HG03139 (cell line): Measurements from ENCODE around the gene ARMC9.

Experiments used
- ATAC-seq: cut with Tn5 transposase; IDR thresholded peaks from one replicate; pipeline ENCODE4 v1.9.1; 2021; ENCODE audit not compliant: unreplicated experiment

The ARMC9 gene

DNA sequence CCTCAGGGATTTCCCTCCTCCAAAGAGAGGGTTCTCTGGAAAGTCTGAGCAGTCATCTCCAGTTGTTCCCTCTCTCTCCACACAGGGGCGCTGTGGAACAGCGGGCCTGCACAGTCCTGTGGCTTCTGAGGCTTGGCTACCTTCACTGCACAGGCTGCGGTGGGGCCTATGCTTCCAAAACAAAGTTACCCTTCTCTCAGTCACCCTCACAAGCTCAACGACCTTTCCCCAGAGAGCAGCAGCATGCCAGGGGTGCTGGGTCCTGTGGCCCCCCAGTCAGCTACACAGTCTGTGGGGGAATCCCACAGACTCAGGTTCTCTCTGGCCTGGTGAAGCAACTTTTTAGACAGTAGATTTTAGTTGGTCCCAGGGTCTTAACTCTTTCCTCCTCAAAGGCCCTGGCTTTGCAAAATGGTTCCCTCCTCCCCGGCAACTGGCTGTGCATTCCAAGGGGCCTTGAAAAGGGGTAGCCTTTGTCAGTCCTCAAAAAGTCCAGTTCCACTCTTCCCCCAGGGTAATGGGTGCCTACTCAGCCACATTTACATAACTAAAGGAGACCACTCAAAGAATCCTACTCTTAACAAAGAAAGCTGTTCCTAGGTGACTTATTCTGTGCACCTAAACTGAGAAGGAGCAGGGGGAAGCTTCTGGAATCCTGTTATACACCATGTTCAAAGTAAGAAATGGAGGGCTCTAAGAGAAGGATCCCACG lies 212.0 kb downstream of the ARMC9 start:
- ATAC-seq: no peak

DNA sequence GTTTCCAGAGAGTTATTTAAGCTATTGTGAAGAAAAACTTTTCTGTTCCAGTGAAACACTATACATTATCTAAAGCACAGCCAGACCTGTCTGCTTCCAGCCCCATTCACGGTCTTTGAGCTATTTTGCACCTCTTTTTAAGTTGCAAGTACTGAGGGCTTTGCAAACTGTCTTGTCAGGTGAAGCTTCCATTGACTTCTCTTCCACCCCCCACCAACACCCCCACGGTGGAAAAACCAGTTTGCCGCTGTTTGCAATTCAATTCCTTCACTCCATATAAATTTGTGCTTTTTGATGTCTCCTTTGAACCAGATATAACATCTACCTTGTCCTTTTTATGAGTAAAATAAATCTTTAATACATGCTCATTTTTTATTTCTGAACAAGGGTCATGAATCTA lies 212.8 kb downstream of the ARMC9 start:
- no peak for ATAC-seq

DNA sequence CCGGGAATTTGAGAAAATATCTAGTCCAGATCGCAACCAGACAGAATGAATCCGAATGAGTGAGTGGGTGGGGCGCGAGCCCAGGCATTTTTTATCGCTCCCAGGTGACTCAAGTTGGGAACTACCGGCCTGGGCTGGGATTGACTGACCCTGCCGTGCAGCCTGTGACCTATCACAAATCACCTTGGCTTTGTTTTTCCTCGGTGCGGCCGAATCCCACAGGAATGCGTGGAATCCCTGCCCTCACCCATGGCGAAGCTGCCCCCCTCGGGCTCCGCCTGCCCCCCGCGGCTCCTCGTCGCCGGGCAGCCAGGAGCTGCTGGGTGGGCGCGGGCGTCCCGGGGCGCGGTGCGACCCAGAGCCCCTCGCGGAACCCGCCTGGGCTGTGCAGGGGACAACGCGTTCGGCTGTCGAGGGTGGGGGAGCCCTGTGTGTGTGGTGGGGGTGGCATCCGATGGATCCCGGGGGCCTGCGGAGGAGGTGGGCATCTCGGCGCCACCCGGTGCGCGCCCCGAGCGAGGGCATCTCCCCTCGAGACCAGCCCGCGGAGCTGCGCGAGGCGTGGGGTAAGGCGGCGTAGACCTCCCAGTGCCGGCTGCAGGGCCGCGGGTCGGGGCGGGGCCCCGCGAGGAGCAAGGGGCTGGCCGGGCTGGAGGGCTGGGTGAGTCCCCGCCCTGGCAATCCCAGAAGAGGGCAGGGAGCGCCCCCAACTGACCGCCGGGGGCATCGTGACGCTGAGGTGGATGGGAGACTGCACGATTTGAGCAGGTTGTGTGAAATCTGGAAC lies 213.6 kb downstream of the ARMC9 start:
- ATAC-seq: peak; percentile 94

DNA sequence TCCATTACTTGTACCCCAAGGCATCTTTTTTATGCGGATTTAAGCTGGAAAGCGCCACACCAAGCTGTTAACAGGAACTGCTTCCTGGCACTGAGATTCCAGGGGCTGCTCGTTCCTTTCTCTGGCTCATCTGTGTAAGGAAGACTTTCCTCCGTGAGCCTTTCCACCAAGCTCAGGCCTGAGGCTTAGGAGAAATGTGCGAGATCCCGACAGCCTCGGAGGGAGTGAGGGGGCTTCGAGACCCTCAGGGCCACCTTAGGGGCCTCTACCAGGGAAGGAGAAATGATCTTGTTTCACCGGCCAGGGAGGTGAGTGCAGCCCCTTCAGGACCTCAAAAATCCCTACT lies 214.2 kb downstream of the ARMC9 start:
- no peak for ATAC-seq

DNA sequence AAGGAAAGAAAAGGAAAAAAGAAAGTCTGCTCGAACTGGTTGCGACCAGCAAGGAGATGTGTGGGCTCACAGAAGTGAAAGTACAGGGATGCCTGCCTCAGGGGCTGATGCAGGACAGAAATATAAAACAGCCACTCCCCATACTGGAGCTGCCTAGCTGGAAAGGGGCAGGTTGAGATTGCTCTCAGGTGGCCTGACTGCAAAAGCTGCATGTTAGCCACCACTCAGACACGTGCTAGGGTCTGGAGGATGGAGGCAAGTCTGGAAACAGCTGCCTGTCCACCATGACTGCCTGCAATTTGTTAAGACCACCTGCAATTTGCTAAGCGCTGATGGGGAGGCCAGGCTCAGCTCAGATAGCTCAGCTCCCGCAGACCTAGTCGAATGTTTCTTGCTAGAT lies 215.0 kb downstream of the ARMC9 start:
- no peak for ATAC-seq

DNA sequence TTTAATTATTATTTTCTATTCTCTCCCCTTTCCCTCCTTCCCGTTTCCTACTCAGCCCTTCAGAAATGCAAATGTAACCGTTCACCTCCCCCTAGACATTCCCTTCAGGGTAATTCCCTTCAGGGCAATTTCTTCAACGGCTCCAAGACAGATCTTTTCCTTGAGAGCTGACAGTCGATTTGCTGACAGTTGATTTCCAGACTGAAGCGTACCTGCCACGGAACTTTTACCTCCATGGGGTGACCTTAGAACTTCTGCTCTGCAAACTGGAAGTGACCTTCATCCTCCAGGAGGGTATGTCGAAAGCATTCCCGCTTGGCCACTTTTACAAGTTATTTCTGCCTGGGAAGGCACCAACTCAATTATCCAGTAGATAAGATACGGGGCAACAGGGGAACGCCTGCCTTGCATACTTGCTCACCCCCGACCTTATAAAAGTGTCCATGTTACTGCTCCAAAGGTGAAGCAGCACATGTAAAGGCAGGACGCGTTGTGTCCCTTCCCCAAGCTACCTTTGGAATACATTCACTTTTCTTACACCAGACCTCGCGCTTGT lies 215.6 kb downstream of the ARMC9 start:
- ATAC-seq: no peak

DNA sequence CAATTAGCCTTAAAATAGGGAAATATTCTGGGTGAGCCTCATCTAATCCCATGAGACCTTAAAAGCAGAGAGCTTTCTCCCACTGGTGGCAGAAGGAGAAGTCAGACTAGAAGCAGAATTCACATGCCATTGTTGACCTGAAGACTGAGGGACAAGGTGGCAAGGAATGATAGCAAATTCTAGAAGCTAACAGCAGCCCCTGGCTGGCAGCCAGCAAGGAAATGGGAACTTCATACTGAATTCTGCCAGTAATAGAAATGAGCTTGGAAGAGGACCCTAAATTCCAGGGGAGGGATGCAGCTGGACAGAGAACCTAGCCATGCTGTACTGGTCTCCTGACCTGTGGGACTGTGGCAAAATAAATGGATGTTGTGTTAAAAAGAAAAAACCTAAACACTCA lies 216.6 kb downstream of the ARMC9 start:
- ATAC-seq: no peak

DNA sequence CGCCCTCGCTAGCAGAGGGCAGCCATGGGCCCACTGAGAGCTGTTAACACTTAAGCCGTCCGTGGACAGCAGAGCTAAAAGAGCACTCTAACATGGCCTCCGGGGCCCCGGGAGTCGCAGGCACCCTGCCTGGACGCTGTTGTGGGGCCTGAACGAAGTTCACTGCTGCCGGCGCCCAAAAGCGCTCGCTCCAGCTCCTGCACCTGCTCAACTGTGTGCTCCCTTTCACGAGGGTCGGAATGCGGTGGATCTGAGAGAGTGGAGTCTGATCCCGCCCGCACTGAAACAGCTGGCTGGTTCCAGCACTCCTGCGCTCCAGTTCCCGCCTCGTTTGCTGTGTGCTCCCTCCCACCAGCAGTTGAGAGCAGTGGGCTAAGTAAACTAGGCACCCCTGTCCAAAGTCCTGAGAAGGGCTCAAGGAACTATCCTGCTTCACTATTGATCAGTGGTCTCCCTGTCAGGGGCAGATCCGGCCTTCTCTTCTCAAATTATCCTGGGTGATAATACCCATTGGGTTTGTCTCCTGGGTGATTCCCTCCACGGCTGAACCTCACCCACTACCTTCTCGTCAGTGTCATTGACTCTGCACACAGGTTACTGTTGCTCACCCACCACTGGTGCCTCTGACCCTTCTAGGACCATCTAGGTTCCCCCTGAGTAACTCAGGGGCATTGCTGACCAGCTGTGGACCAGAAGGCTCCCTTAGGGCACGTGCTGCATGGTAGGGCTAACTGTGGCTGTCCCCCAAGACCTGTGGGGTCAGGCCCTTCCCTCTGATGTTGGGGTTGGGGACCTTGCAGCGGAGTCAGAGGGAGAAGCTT lies 220.6 kb downstream of the ARMC9 start:
- ATAC-seq: no peak

DNA sequence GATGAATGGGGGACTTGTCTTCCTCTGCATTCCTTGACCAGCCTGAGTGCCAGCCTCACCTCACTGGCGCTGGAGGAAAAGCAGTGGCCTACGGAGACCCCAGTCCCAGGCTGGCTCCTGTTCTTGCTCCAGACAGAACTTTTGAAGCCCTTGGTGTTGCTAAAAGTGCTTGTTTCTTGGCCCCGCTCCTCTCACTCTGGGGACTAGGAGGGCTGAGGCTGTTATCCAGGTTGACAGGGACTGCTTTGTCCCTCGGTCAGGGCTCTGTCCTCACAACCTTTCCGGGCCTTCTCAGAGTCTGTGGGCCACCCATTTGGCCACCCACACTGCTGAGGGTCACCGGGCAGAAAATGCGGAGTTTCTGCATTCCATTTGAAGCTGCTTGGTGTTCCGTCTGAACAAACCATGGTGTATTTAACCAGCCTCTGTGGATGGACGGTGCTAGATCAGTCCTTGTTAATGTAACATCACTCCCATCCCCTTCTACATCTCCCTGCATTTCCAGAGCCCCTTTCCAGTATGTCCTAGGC lies 222.7 kb downstream of the ARMC9 start:
- ATAC-seq: no peak

DNA sequence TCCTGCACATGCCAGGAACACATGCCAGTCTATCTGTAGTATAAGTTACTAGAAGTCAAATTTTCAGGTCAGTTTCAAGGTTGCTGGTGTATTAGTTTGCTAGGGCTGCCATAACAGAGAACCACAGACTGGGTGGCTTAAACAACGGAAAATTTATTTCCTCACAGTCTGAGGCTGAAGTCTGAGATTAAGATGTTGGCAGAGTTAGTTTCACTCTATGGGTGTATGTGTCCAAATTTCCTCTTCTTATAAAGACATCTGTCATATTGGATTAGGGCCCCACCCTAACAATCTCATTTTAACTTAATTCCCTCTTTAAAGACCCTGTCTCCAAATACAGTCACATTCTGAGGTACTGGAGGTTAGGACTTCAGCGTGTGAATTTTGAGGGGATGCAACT lies 223.6 kb downstream of the ARMC9 start:
- ATAC-seq: no peak

DNA sequence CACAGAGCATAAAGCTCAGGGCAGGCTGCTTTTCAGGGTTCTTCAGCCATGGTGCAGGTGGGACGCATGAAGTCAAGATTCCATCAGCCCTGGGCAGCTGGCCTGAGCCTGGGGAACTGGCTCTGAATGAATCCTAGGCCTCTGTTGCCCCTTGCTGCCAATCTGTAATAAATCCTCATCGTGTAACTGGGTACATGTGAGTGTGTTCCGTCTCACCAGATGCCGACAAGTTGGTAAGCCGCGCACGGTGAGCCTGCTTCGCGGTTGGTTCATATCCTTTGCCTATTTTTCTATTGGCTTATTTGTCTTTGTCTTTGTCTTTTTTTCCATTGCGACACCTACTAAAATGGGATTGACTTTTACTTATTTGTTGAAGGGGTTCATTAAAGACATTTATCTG lies 224.7 kb downstream of the ARMC9 start:
- no peak for ATAC-seq
